HepG2 (cell line): ENCODE measurements around the gene TRAF5. TPM values are rescaled to one million over a fixed set of nuclear protein-coding genes. Genes with fewer than 3 reads are reported as not detected.
"Not testable (repeated sequence)": the region's sequence is repeated elsewhere in the genome, so short reads cannot be mapped to it uniquely, and the experiment has no call there.

Source experiments
- ATAC-seq: fragments of 200-7000 bp; cut with Tn5 transposase; 3 replicates; pipeline ENCODE4 v1.9.1; 2020; ENCODE audit warnings: mild to moderate bottlenecking, moderate library complexity
- BruUV-seq: library from RNA; stranded (reverse); fragments of 400-500 nt; replicated peaks from 2 replicates; lab custom pipeline; 2021; lab: Mats Ljungman, UMichigan
- CTCF ChIA-PET: fragments of 300-600 bp; formaldehyde crosslinking; extraction: SDS; loops from one replicate; lab custom pipeline; 2021; ENCODE audit warnings: low total read pairs, inconsistent platforms, low intra/inter-chr PET ratio; lab: Yijun Ruan, JAX
- POLR2A ChIA-PET: fragments of 350-600 bp; sonication (Branson Sonifier 250); formaldehyde crosslinking; loops from one replicate; lab custom pipeline; 2020; ENCODE audit warnings: antibody characterized with exemption, inconsistent platforms; lab: Yijun Ruan, JAX
- DNase-seq: peaks from one replicate; pipeline ENCODE4 v3.0.0-alpha.2; 2015; ENCODE audit warnings: low spot score
- FAIRE-seq: peaks from 3 replicates; lab custom pipeline; 2011; peaks lifted over from hg19 to GRCh38; lab: Jason Lieb, UNC
- H2AFZ ChIP-seq: one replicate; pipeline ENCODE4 v1.6.1; 2011; ENCODE audit warnings: low read length, inconsistent platforms
- H3K27ac ChIP-seq: fragments of 300-600 bp; 3 replicates; pipeline ENCODE4 v1.8.0; 2011; ENCODE audit warnings: mixed run types, mild to moderate bottlenecking, mixed read lengths, low read length, inconsistent platforms; ENCODE audit not compliant: insufficient read depth; ENCODE audit errors: extremely low read length
- H3K27me3 ChIP-seq, 2 experiments: fragments of 200-600 bp in 1 of 2; 2 replicates in 1 of 2; 3 replicates in 1 of 2; pipeline versions ENCODE4 v1.6.0 to v1.8.0; 2011; ENCODE audit warnings: low read length in 2 of 2, mild to moderate bottlenecking in 2 of 2, moderate library complexity in 2 of 2, inconsistent platforms in 1 of 2; ENCODE audit not compliant: insufficient read depth in 2 of 2, control insufficient read depth in 1 of 2
- H3K36me3 ChIP-seq, 2 experiments: fragments of 200-600 bp in 1 of 2; replicated peaks in 1 of 2; 2 replicates in 1 of 2; 3 replicates in 1 of 2; pipeline versions ENCODE4 v1.5.1 to v1.8.0; 2011; ENCODE audit warnings: low read length in 2 of 2, inconsistent platforms in 1 of 2; ENCODE audit not compliant: insufficient read depth in 2 of 2, control insufficient read depth in 1 of 2
- H3K4me1 ChIP-seq: 2 replicates; pipeline ENCODE4 v1.5.1; 2012; ENCODE audit warnings: low read length, inconsistent platforms; ENCODE audit not compliant: insufficient read depth
- H3K4me2 ChIP-seq: 2 replicates; pipeline ENCODE4 v1.6.0; 2011; ENCODE audit warnings: low read depth, low read length, inconsistent platforms
- H3K4me3 ChIP-seq, 3 experiments: fragments of 200-600 bp in 1 of 3; sonication (generic), shearing (Covaris generic) in 1 of 3; replicated peaks in 1 of 3; 2 replicates each; pipeline ENCODE4 v1.5.1; 2011 to 2016; ENCODE audit warnings: low read length in 3 of 3, inconsistent platforms in 2 of 3, low read depth in 2 of 3, mild to moderate bottlenecking in 2 of 3, control low read depth in 1 of 3, mixed read lengths in 1 of 3; ENCODE audit not compliant: insufficient read depth in 1 of 3
- H3K79me2 ChIP-seq: one replicate; pipeline ENCODE4 v1.6.1; 2011; ENCODE audit warnings: low read length, inconsistent platforms; ENCODE audit not compliant: insufficient read depth
- H3K9ac ChIP-seq: 2 replicates; pipeline ENCODE4 v1.6.0; 2011; ENCODE audit warnings: mild to moderate bottlenecking, low read depth, low read length, inconsistent platforms; ENCODE audit not compliant: insufficient read depth
- H3K9me3 ChIP-seq: 2 replicates; pipeline ENCODE4 v1.5.1; 2012; ENCODE audit warnings: mild to moderate bottlenecking, low read length
- H4K20me1 ChIP-seq: 2 replicates; pipeline ENCODE4 v1.6.0; 2011; ENCODE audit warnings: inconsistent platforms, mild to moderate bottlenecking, low read length, moderate library complexity; ENCODE audit not compliant: insufficient read depth
- CTCF ChIP-seq: sonication (generic); formaldehyde crosslinking; IDR thresholded peaks from 2 replicates; pipeline ENCODE4 v1.5.0; 2020; ENCODE audit warnings: mild to moderate bottlenecking, missing genetic modification reagents, moderate library complexity
- HNRNPLL ChIP-seq: fragments of 200-400 bp; formaldehyde crosslinking; IDR thresholded peaks from 2 replicates; pipeline ENCODE4 v1.6.1; 2017; ENCODE audit warnings: mild to moderate bottlenecking, low read depth, low read length; ENCODE audit not compliant: poor library complexity, severe bottlenecking
- POLR2G ChIP-seq: fragments of 200-400 bp; formaldehyde crosslinking; IDR thresholded peaks from 2 replicates; pipeline ENCODE4 v1.6.1; 2018; ENCODE audit warnings: mild to moderate bottlenecking, low read depth, low read length, moderate library complexity
- RBFOX2 ChIP-seq: fragments of 200-400 bp; formaldehyde crosslinking; IDR thresholded peaks from 2 replicates; pipeline ENCODE4 v1.6.1; 2017; ENCODE audit warnings: low read depth, mild to moderate bottlenecking, low read length
- RFXAP ChIP-seq: sonication (generic); formaldehyde crosslinking; IDR thresholded peaks from 2 replicates; pipeline ENCODE4 v1.4.0; 2020; ENCODE audit warnings: missing genetic modification reagents, borderline replicate concordance
- STAG1 ChIP-seq: sonication (generic); formaldehyde crosslinking; IDR thresholded peaks from 2 replicates; pipeline ENCODE4 v1.4.0; 2020; ENCODE audit warnings: missing genetic modification reagents
- YEATS4 ChIP-seq: sonication (generic); formaldehyde crosslinking; IDR thresholded peaks from 2 replicates; pipeline ENCODE4 v1.4.0; 2020; ENCODE audit warnings: missing genetic modification reagents, borderline replicate concordance
- ZFY ChIP-seq: sonication (generic); formaldehyde crosslinking; IDR thresholded peaks from 2 replicates; pipeline ENCODE4 v1.4.0; 2020; ENCODE audit warnings: missing genetic modification reagents
- ZNF446 ChIP-seq: sonication (generic); formaldehyde crosslinking; IDR thresholded peaks from 2 replicates; pipeline ENCODE4 v1.5.0; 2020; ENCODE audit warnings: mild to moderate bottlenecking, missing genetic modification reagents
- ZNF777 ChIP-seq: sonication (generic); formaldehyde crosslinking; IDR thresholded peaks from 2 replicates; pipeline ENCODE4 v1.4.0; 2020; ENCODE audit warnings: missing genetic modification reagents
- WGBS: methylation state at CpG from one replicate; pipeline ENCODE4 v1.1.6; 2017; ENCODE audit warnings: low lambda C conversion rate; 5-methylcytosine and 5-hydroxymethylcytosine counted together
- in situ Hi-C: cut with HindIII; loops from 2 replicates; pipeline ENCODE4 v1.10.0; 2017; ENCODE audit warnings: low pct_unique_long_range_greater_than_20kb; ENCODE audit not compliant: extremely low pct_ligation_motif_present
- intact Hi-C: fragments of 100-400 bp; cut with micrococcal nuclease; formaldehyde crosslinking; loops from one replicate; pipeline ENCODE4 v1.10.0; 2022; ENCODE audit not compliant: unreplicated experiment
- polyA plus RNA-seq, 8 experiments: library from polyadenylated mRNA; depleted of rRNA in 3 of 8; stranded (reverse) in 7 of 8; unstranded in 1 of 8; fragments of >200 nt; fragmentation: Illumina TruSeq in 4 of 8; extraction: Trizol in 4 of 8; gene quantifications; 2 replicates each; pipeline versions ENCODE4 v1.2.1 to v1.2.3, GENCODE V29; 2011 to 2016; ENCODE audit warnings: low read depth in 4 of 8, missing spikeins in 1 of 8, mixed read lengths in 1 of 8; ENCODE audit not compliant: insufficient read depth in 1 of 8
- total RNA-seq, 5 experiments: library from RNA; depleted of rRNA; stranded (reverse); fragments of >200 nt; fragmentation: Illumina TruSeq; extraction: Trizol; gene quantifications; 2 replicates each; pipeline ENCODE4 v1.2.3, GENCODE V29; 2016; ENCODE audit warnings: low read depth in 1 of 5
- TF ChIP-seq, protein P1 (sequence below), 2 experiments: sonication (generic) in 1 of 2; formaldehyde crosslinking in 1 of 2; IDR thresholded peaks; 2 replicates each; pipeline versions ENCODE4 v1.4.0 to v1.6.1; 2018 to 2020; ENCODE audit warnings: missing genetic modification reagents in 2 of 2, borderline replicate concordance in 1 of 2, low read depth in 1 of 2, mild to moderate bottlenecking in 1 of 2, missing biosample characterization in 1 of 2
- TF ChIP-seq, protein P2 (sequence below): sonication (generic); formaldehyde crosslinking; IDR thresholded peaks from 2 replicates; pipeline ENCODE4 v1.4.0; 2020; ENCODE audit warnings: missing genetic modification reagents
- TF ChIP-seq, protein P3 (sequence below): sonication (generic); formaldehyde crosslinking; IDR thresholded peaks from 2 replicates; pipeline ENCODE4 v1.8.0; 2022; ENCODE audit warnings: low read depth, missing genetic modification reagents

TRAF5 gene
- total and polyA plus RNA-seq, 2 of the 13 experiments (the other 11 are each of a cell fraction or from before 2014, with no cell fraction given), result 0.27 to 1.6 TPM

GRCh38 chr1:211416246-211416627 lies 89.6 kb downstream of the TRAF5 start:
- H3K27me3 ChIP-seq, FAIRE-seq, H3K79me2 ChIP-seq, H4K20me1 ChIP-seq, BruUV-seq, in situ Hi-C loops, H3K9me3 ChIP-seq, H3K36me3 ChIP-seq, CTCF ChIA-PET: not testable (repeated sequence)
- intact Hi-C loops, result loop anchor here (2.0 to 5.0 kb wide), 2 partner anchors 56 to 99 kb away; no protein-coding TSS in a partner anchor
- WGBS, result 13% methylated on average over 1 of the region's 43 CpGs
- peaks cover 19% of the 10 kb centered on the region for H3K4me1 ChIP-seq
- DNase-seq (peak; percentile 5), ATAC-seq (peak; percentile 92)
- peak overlapping the region; percentile 50; the same call in 1 of the 2 replicates for H3K9ac ChIP-seq
- POLR2A ChIA-PET, result interaction anchor here (1.3 to 1.5 kb wide), 2 partner anchors 33 to 34 kb away, joined by 3 to 7 read pairs; no protein-coding TSS in a partner anchor
- H3K27ac ChIP-seq, result peak overlapping the region; percentile 50
- H3K4me2 ChIP-seq, result peak overlapping the region; percentile 69
- H2AFZ ChIP-seq, result peak overlapping the region; percentile 50
- TF ChIP-seq HNRNPLL, result peak; percentile 57
- 0 out of 2 replicates have a peak, but pooled peaks have one; percentile 11 for TF ChIP-seq POLR2G
- 0 out of 2 replicates have a peak, but pooled peaks have one; percentile 4 for TF ChIP-seq YEATS4
- peak; percentile 27 for TF ChIP-seq STAG1 (CRISPR knock-in tag)
- TF ChIP-seq ZNF446 (CRISPR knock-in tag), result 0 out of 2 replicates have a peak, but pooled peaks have one; percentile 7
- 0 out of 2 replicates have a peak, but pooled peaks have one; percentile 18 for TF ChIP-seq RFXAP (CRISPR knock-in tag)
- TF ChIP-seq RBFOX2, result peak; percentile 42; the same call in 1 of the 2 replicates
- TF ChIP-seq, protein P1, sequence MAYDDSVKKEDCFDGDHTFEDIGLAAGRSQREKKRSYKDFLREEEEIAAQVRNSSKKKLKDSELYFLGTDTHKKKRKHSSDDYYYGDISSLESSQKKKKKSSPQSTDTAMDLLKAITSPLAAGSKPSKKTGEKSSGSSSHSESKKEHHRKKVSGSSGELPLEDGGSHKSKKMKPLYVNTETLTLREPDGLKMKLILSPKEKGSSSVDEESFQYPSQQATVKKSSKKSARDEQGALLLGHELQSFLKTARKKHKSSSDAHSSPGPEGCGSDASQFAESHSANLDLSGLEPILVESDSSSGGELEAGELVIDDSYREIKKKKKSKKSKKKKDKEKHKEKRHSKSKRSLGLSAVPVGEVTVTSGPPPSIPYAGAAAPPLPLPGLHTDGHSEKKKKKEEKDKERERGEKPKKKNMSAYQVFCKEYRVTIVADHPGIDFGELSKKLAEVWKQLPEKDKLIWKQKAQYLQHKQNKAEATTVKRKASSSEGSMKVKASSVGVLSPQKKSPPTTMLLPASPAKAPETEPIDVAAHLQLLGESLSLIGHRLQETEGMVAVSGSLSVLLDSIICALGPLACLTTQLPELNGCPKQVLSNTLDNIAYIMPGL (CRISPR knock-in tag; IDR thresholded peaks at IDR 0.05; ENCODE audit: borderline replicate concordance in 1 of 2, low read depth in 1 of 2), result peak in 1 of 2 experiments; percentile 6; a peak in 1 of 4 replicates
- peak; percentile 51 for TF ChIP-seq CTCF (CRISPR knock-in tag)
- TF ChIP-seq, protein P2, sequence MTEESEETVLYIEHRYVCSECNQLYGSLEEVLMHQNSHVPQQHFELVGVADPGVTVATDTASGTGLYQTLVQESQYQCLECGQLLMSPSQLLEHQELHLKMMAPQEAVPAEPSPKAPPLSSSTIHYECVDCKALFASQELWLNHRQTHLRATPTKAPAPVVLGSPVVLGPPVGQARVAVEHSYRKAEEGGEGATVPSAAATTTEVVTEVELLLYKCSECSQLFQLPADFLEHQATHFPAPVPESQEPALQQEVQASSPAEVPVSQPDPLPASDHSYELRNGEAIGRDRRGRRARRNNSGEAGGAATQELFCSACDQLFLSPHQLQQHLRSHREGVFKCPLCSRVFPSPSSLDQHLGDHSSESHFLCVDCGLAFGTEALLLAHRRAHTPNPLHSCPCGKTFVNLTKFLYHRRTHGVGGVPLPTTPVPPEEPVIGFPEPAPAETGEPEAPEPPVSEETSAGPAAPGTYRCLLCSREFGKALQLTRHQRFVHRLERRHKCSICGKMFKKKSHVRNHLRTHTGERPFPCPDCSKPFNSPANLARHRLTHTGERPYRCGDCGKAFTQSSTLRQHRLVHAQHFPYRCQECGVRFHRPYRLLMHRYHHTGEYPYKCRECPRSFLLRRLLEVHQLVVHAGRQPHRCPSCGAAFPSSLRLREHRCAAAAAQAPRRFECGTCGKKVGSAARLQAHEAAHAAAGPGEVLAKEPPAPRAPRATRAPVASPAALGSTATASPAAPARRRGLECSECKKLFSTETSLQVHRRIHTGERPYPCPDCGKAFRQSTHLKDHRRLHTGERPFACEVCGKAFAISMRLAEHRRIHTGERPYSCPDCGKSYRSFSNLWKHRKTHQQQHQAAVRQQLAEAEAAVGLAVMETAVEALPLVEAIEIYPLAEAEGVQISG (CRISPR knock-in tag), result peak; percentile 0; the same call in 1 of the 2 replicates
- peak; percentile 79 for TF ChIP-seq ZNF777
- TF ChIP-seq ZFY, result peak; percentile 72
- TF ChIP-seq, protein P3, sequence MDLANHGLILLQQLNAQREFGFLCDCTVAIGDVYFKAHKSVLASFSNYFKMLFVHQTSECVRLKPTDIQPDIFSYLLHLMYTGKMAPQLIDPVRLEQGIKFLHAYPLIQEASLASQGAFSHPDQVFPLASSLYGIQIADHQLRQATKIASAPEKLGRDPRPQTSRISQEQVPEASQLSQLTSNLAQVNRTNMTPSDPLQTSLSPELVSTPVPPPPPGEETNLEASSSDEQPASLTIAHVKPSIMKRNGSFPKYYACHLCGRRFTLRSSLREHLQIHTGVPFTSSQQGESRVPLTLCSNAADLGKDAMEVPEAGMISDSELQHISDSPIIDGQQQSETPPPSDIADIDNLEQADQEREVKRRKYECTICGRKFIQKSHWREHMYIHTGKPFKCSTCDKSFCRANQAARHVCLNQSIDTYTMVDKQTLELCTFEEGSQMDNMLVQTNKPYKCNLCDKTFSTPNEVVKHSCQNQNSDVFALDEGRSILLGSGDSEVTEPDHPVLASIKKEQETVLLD (CRISPR knock-in tag), result 0 out of 2 replicates have a peak, but pooled peaks have one; percentile 26
- H3K4me3 ChIP-seq, result peak overlapping the region; percentile 36 to 63 (median 52); a peak in 5 of 6 replicates
